Parathyroid adenoma (tissue), 2 donors: Measurements from ENCODE around the gene MRPL23.

Experiments
- H2AFZ ChIP-seq: fragments of 300-600 bp; sonication (generic); one replicate; pipeline ENCODE4 v1.7.0; 2017; ENCODE audit warnings: antibody characterized with exemption, mild to moderate bottlenecking
- H3K27ac ChIP-seq: fragments of 300-600 bp; sonication (generic); one replicate; pipeline ENCODE4 v1.7.0; 2017
- H3K27me3 ChIP-seq: fragments of 300-600 bp; sonication (generic); one replicate; pipeline ENCODE4 v1.7.0; 2017; ENCODE audit warnings: low read length; ENCODE audit not compliant: control insufficient read depth, insufficient read depth
- H3K36me3 ChIP-seq: fragments of 300-600 bp; sonication (generic); one replicate; pipeline ENCODE4 v1.7.0; 2017; ENCODE audit warnings: low read length; ENCODE audit not compliant: control insufficient read depth, insufficient read depth
- H3K4me1 ChIP-seq: fragments of 300-600 bp; sonication (generic); one replicate; pipeline ENCODE4 v1.7.0; 2017; ENCODE audit warnings: control low read depth
- H3K4me2 ChIP-seq: fragments of 300-600 bp; sonication (generic); one replicate; pipeline ENCODE4 v1.7.0; 2017; ENCODE audit warnings: low read length
- H3K4me3 ChIP-seq: fragments of 300-600 bp; sonication (generic); one replicate; pipeline ENCODE4 v1.7.0; 2017; ENCODE audit warnings: low read depth, low read length
- H3K79me2 ChIP-seq: fragments of 300-600 bp; sonication (generic); one replicate; pipeline ENCODE4 v1.7.0; 2017; ENCODE audit warnings: control low read depth
- H3K9ac ChIP-seq: fragments of 300-600 bp; sonication (generic); one replicate; pipeline ENCODE4 v1.7.0; 2017; ENCODE audit warnings: mild to moderate bottlenecking
- H3K9me3 ChIP-seq: fragments of 300-600 bp; sonication (generic); one replicate; pipeline ENCODE4 v1.7.0; 2017; ENCODE audit warnings: low read length; ENCODE audit not compliant: control insufficient read depth
- TF ChIP-seq, protein P1 (sequence below): fragments of 300-600 bp; sonication (generic); IDR thresholded peaks from one replicate; pipeline ENCODE4 v1.7.0; 2017; ENCODE audit warnings: antibody characterized with exemption, mild to moderate bottlenecking
- donor health status: primary hyperparathyroidism.

The MRPL23 gene

DNA sequence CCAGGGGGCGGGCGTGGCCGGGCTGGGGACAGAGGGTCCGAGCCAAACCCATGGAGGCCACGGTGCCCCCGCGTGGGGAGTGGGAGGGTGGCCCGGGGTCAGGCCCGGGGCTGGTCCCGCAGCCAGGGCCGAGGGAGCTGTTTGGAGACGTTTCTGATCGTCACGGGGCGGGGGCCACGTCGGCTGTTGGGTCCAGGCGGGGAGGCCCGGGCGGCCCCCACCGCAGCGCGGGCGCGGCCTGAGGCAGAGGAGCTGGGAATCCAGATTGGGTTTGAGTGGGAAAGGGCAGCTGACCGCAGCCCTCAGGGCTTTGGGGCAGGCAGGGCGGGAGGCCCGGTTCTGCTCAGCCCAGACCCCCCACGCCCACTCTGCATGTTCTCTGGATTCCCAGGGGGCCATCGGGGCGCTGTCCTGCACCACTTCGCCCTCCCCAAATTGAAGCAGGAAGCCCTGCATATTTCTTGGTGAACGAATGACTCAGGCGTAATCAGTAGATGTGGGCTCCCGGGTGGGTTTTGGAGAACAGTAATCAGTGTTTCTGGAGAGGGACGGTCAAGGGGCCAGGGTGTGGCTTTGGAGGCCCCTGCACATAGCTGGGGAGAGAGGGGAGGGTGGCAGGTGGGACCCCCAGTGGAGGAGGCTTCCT lies 583 bp downstream of the MRPL23 start:
- Histone ChIP-seq H3K36me3 (no peaks in the 10 kb centered on the region), H3K27me3 (no peaks in the 10 kb centered on the region), H3K27ac (no peak overlapping the region), H3K79me2 (no peaks in the 10 kb centered on the region), H3K4me1 (no peaks in the 10 kb centered on the region), H3K4me2 (no peak overlapping the region), H2AFZ (no peak overlapping the region), H3K9me3 (no peaks in the 10 kb centered on the region), H3K4me3 (no peak overlapping the region), H3K9ac (no peak overlapping the region)
- TF ChIP-seq, protein P1, sequence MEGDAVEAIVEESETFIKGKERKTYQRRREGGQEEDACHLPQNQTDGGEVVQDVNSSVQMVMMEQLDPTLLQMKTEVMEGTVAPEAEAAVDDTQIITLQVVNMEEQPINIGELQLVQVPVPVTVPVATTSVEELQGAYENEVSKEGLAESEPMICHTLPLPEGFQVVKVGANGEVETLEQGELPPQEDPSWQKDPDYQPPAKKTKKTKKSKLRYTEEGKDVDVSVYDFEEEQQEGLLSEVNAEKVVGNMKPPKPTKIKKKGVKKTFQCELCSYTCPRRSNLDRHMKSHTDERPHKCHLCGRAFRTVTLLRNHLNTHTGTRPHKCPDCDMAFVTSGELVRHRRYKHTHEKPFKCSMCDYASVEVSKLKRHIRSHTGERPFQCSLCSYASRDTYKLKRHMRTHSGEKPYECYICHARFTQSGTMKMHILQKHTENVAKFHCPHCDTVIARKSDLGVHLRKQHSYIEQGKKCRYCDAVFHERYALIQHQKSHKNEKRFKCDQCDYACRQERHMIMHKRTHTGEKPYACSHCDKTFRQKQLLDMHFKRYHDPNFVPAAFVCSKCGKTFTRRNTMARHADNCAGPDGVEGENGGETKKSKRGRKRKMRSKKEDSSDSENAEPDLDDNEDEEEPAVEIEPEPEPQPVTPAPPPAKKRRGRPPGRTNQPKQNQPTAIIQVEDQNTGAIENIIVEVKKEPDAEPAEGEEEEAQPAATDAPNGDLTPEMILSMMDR = no peak

- H3K79me2 ChIP-seq = no peaks in the 10 kb centered on the region
- no peaks in the 10 kb centered on the region for H3K27me3 ChIP-seq
- H3K4me1 ChIP-seq = no peaks in the 10 kb centered on the region
- no peak overlapping the region for H3K9ac ChIP-seq
- no peak overlapping the region for H3K4me3 ChIP-seq
- H2AFZ ChIP-seq = no peak overlapping the region
- H3K36me3 ChIP-seq = no peaks in the 10 kb centered on the region
- H3K9me3 ChIP-seq = no peaks in the 10 kb centered on the region
- no peak overlapping the region for H3K27ac ChIP-seq
- TF ChIP-seq, protein P1 = no peak
- H3K4me2 ChIP-seq = no peak overlapping the region
Measured at GRCh38 chr11:1948389-1948788, 1.3 kb downstream of the MRPL23 start.

GRCh38 chr11:1949302-1949701 lies 2.2 kb downstream of the MRPL23 start:
- Histone ChIP-seq H3K27me3 (no peaks in the 10 kb centered on the region), H3K79me2 (no peaks in the 10 kb centered on the region), H2AFZ (no peak overlapping the region), H3K4me1 (no peaks in the 10 kb centered on the region), H3K9me3 (no peaks in the 10 kb centered on the region), H3K4me3 (no peak overlapping the region), H3K9ac (no peak overlapping the region), H3K4me2 (no peak overlapping the region), H3K36me3 (no peaks in the 10 kb centered on the region), H3K27ac (no peak overlapping the region)
- TF ChIP-seq, protein P1 = no peak

GRCh38 chr11:1949922-1950321 lies 2.8 kb downstream of the MRPL23 start:
- H3K79me2 ChIP-seq = no peaks in the 10 kb centered on the region
- TF ChIP-seq, protein P1 = no peak
- H3K9me3 ChIP-seq = no peaks in the 10 kb centered on the region

More at GRCh38 chr11:1949922-1950321, 2.8 kb downstream of the MRPL23 start:
- Histone ChIP-seq H3K36me3 (no peaks in the 10 kb centered on the region), H3K27ac (no peak overlapping the region), H3K4me2 (no peak overlapping the region), H3K27me3 (no peaks in the 10 kb centered on the region), H2AFZ (no peak overlapping the region), H3K9ac (no peak overlapping the region), H3K4me1 (no peaks in the 10 kb centered on the region), H3K4me3 (no peak overlapping the region)
